H54 (cell line): ENCODE measurements around the gene CRLF3.
"Not testable (repeated sequence)": the region's sequence is repeated elsewhere in the genome, so short reads cannot be mapped to it uniquely, and the experiment has no call there.

Experiments used
- DNase-seq: peaks from one replicate; pipeline ENCODE4 v3.0.0; 2011; ENCODE audit warnings: low spot score, mixed read lengths; ENCODE audit not compliant: insufficient read length
- FAIRE-seq: peaks from 3 replicates; lab custom pipeline; 2011; peaks lifted over from hg19 to GRCh38; lab: Jason Lieb, UNC
- POLR2A ChIP-seq: IDR thresholded peaks from 2 replicates; pipeline ENCODE4 v1.6.1; 2011; ENCODE audit warnings: low read depth, mild to moderate bottlenecking, low read length

Gene CRLF3

DNA sequence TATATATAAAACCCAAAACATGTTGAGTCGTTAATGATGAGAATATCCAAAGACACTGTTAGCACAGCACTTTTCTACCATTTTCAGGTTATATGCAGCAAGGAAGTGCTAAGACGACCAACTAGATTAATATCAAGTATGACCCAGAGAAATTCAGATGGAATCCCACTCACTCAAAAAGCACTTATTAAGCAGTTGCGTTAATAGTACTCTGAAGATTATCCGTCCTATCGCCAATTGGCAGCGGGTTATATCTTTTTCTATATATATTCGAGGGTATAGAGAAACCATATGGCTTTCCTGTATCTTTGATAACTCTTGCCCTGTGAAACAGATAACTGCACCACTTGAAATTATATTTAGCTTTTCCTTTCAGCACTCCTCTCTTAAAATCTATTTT, 1.1 kb downstream of the CRLF3 start:
- DNase-seq (no peak), FAIRE-seq (no peak)
- TF ChIP-seq POLR2A, result no peak

DNA sequence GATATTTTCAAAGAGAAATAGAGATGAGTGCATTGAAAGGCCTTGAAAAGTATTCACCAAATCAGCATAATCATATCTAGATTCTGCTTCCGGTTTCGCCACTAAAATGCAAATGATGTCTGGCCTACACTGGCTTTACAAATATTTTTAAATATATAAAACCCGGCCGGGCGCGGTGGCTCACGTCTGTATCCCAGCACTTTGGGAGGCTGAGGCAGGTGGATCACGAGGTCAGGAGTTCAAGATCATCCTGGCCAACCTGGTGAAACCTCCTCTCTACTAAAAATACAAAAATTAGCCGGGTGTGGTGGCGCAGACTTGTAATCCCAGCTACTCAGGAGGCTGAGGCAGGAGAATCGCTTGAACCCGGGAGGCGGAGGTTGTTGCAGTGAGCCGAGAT, 1.6 kb downstream of the CRLF3 start:
- DNase-seq, FAIRE-seq: not testable (repeated sequence)

DNA sequence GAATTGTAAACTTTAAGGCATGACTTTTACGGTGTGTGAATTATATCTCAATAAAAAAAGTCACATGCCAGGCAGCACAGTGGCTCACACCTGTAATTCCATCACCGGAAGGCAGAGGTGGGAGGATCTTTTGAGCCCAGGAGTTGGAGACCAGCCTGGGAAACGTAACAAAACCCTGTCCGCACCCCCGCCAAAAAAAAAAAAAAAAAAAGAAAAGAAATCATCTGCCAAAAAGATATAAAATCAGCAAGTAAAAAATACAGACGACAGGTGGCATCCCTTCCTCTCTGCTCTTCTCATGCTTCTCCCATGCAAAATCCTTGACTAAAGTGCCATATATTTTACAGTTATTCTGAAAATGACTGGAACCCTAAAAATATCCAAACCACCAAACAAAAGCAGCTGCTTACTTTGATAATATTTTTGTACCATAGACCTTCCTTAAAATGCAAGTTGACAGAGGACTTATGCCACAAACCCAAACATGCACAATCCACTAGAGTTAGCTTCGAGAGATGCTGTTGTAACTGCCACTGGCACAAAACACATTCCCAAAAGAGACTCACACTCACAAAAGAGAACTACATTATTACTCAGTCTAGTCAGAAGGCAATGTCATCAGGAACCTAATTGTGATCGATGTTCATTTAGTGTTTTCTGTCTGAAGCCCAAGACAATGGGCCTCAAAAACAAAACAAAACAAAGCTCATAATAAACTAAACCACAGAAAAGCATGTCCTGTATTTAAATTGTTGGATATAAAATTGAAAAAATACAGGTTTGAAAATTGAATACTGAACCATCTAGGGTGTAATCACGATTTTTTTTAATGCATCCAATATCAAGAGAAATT, 2.4 kb downstream of the CRLF3 start:
- DNase-seq (no peak), FAIRE-seq (no peak)

GRCh38 chr17:30819971-30820705, 4.4 kb downstream of the CRLF3 start:
- no peak for DNase-seq
- TF ChIP-seq POLR2A, result no peak
- no peak for FAIRE-seq

More for the DNA sequence above, 2.4 kb downstream of the CRLF3 start:
- no peak for TF ChIP-seq POLR2A

- TF ChIP-seq POLR2A, result no peak
- DNase-seq (no peak), FAIRE-seq (no peak)
Observed at GRCh38 chr17:30816165-30816564, 8.3 kb downstream of the CRLF3 start.

GRCh38 chr17:30814860-30815259, 9.6 kb downstream of the CRLF3 start:
- DNase-seq, FAIRE-seq: not testable (repeated sequence)

DNA sequence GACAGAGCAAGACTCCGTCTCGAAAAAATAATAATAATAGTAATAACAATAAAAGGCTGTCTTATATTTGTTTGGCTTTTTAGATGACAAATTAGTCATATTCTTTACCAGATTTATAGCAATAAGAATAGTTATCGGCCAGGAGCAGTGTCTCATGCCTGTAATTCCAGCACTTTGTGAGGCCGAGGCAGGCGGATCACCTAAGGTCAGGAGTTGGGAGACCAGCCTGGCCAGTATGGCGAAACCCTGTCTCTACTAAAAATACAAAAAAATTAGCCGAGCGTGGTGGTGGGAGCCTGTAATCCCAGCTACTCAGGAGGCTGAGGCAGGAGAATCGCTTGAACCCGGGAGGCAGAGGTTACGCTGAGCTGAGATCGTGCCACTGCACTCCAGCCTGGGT, 10.3 kb downstream of the CRLF3 start:
- not testable (repeated sequence) for DNase-seq, FAIRE-seq

- DNase-seq, result no peak
- FAIRE-seq, result no peak
- no peak for TF ChIP-seq POLR2A
Observed at GRCh38 chr17:30812218-30813177, 12.0 kb downstream of the CRLF3 start.

- no peak for TF ChIP-seq POLR2A
- DNase-seq (no peak), FAIRE-seq (no peak)
Observed at GRCh38 chr17:30809867-30810266, 14.6 kb downstream of the CRLF3 start.

DNA sequence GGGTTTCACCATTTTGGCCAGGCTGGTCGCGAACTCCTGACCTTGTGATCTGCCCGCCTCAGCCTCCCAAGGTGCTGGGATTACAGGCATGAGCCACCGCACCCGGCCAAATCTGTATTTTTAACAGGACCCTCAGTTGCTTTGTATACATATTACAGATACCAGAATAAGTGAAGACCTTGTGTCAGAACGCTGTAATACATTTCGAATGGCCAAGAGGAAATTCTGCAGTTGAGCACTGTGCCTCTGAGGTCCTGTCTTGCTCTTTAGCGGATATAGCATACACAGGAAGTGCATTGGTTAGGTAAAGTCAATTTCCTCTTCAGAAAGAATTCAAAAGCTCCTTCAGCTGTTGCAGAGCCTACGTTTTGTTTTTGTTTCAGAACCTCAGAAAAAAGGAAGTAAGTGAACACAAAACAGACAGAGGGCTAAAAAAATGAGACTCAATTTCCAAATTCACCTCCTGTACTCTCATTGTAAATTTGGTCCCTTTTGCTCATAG, 15.7 kb downstream of the CRLF3 start:
- FAIRE-seq (no peak), DNase-seq (no peak)
- TF ChIP-seq POLR2A, result no peak

GRCh38 chr17:30807896-30808295, 16.6 kb downstream of the CRLF3 start:
- no peak for FAIRE-seq
- DNase-seq, result no peak
- TF ChIP-seq POLR2A, result no peak

DNA sequence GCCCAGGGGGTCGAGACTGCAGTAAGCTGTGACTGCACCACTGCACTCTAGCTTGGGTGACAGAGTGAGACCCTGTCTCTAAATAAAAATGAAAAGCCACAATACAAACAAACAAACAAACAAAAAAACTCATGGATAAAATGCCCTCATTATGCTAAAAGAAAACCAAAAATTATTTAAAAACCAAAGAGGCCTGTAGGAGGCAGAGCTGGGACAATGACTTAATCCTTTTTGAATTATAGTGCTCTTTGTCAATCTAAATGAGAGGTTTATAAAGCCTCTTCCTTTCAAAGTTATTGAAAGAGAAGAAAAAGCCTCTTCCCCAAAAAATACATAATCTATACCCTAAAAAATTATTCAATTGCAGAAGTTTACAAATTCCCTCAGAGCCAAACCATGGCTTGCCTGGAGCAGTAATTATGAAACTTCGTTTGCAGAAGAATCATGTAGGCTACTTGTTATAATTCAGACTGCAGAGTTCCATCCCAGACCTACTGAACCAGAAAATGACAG, 18.5 kb downstream of the CRLF3 start:
- DNase-seq, result no peak
- no peak for FAIRE-seq
- no peak for TF ChIP-seq POLR2A

GRCh38 chr17:30801671-30802070, 22.8 kb downstream of the CRLF3 start:
- no peak for TF ChIP-seq POLR2A
- no peak for DNase-seq
- no peak for FAIRE-seq
